ENCODE results near the gene SATB1.

DNA sequence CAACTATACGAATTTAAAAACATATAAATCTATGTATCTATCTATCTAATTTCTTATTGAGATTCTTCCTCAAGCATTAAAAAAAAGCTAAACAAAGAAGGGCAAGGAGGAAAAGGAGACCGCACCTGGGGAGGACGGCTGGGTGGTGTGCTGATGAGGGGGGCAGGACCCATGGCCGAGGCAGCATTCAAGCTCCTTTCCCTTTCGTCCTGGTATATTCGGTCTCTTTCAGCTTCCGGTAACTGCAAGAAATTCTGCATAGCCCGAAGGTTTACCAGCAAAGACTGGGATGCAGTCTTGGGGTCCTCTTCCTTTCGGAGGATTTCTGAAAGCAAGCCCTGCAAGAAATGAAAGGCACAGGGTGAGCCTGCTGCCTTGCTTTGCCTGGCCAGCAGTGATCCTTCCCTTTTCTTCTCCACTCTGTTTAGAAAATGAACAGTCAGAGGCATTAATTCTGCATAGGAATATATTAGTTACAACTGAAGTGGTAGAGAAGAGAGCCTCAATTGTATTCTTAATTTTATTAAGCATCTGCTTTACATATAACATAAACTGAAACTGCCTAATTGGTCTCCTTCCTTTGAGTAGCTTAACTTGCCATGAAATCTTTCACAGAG lies 38.8 kb downstream of the SATB1 start:
- TF ChIP-seq, protein P1, sequence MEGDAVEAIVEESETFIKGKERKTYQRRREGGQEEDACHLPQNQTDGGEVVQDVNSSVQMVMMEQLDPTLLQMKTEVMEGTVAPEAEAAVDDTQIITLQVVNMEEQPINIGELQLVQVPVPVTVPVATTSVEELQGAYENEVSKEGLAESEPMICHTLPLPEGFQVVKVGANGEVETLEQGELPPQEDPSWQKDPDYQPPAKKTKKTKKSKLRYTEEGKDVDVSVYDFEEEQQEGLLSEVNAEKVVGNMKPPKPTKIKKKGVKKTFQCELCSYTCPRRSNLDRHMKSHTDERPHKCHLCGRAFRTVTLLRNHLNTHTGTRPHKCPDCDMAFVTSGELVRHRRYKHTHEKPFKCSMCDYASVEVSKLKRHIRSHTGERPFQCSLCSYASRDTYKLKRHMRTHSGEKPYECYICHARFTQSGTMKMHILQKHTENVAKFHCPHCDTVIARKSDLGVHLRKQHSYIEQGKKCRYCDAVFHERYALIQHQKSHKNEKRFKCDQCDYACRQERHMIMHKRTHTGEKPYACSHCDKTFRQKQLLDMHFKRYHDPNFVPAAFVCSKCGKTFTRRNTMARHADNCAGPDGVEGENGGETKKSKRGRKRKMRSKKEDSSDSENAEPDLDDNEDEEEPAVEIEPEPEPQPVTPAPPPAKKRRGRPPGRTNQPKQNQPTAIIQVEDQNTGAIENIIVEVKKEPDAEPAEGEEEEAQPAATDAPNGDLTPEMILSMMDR (IDR thresholded peaks at IDR 0.05; ENCODE audit: insufficient read depth, low read length): no peak
- no peak for TF ChIP-seq POLR2AphosphoS5 (IDR thresholded peaks at IDR 0.05; ENCODE audit: low read depth)
- TF ChIP-seq, protein P2, sequence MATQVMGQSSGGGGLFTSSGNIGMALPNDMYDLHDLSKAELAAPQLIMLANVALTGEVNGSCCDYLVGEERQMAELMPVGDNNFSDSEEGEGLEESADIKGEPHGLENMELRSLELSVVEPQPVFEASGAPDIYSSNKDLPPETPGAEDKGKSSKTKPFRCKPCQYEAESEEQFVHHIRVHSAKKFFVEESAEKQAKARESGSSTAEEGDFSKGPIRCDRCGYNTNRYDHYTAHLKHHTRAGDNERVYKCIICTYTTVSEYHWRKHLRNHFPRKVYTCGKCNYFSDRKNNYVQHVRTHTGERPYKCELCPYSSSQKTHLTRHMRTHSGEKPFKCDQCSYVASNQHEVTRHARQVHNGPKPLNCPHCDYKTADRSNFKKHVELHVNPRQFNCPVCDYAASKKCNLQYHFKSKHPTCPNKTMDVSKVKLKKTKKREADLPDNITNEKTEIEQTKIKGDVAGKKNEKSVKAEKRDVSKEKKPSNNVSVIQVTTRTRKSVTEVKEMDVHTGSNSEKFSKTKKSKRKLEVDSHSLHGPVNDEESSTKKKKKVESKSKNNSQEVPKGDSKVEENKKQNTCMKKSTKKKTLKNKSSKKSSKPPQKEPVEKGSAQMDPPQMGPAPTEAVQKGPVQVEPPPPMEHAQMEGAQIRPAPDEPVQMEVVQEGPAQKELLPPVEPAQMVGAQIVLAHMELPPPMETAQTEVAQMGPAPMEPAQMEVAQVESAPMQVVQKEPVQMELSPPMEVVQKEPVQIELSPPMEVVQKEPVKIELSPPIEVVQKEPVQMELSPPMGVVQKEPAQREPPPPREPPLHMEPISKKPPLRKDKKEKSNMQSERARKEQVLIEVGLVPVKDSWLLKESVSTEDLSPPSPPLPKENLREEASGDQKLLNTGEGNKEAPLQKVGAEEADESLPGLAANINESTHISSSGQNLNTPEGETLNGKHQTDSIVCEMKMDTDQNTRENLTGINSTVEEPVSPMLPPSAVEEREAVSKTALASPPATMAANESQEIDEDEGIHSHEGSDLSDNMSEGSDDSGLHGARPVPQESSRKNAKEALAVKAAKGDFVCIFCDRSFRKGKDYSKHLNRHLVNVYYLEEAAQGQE (IDR thresholded peaks at IDR 0.05; ENCODE audit: insufficient replicate concordance, low read depth): no peak

Data from HL-60 (cell line).